Tibial nerve (tissue), 4 donors: ENCODE measurements around the gene SLC24A3.

Source experiments
- CTCF ChIP-seq, 5 experiments: fragments of 200-600 bp in 3 of 5; fragments of 450-650 bp in 2 of 5; sonication (generic) in 3 of 5; IDR thresholded peaks; one replicate each; pipeline ENCODE4 v1.5.1; 2016 to 2019; ENCODE audit warnings: antibody characterized with exemption in 5 of 5, mild to moderate bottlenecking in 3 of 5, moderate library complexity in 2 of 5
- EP300 ChIP-seq, 2 donors: sonication (generic); formaldehyde crosslinking; IDR thresholded peaks; one replicate each; pipeline ENCODE4 v1.6.1; 2017; ENCODE audit warnings: antibody characterized with exemption in 2 of 2, mild to moderate bottlenecking in 1 of 2

GRCh38 chr20:19739351-19739750 is 526.9 kb downstream of the SLC24A3 start:
- TF ChIP-seq CTCF (IDR thresholded peaks at IDR 0.05): no peak
- no peak for TF ChIP-seq EP300 (IDR thresholded peaks at IDR 0.05)
